GM12878 (cell line): ENCODE results near the gene AHNAK2.

ENCODE experiments used
- NFYB ChIP-seq: IDR thresholded peaks from 2 replicates; pipeline ENCODE4 v1.6.1; 2011; ENCODE audit warnings: low read depth, mild to moderate bottlenecking, low read length, improper control_type of control experiment, moderate library complexity; ENCODE audit not compliant: insufficient read depth
- POLR2A ChIP-seq: IDR thresholded peaks from 2 replicates; pipeline ENCODE4 v1.6.1; 2011; ENCODE audit warnings: low read depth, mild to moderate bottlenecking, low read length

- TF ChIP-seq NFYB (no peak), POLR2A (no peak)
These were observed 11.8 kb downstream of the AHNAK2 start for GRCh38 chr14:104966261-104966865.
